Adipocyte (in vitro differentiated cells): Measurements from ENCODE around the gene SMIM12.

Experiments
- DNase-seq: peaks from one replicate; pipeline ENCODE4 v3.0.0-alpha.2; 2015; ENCODE audit warnings: low read depth
- H3K27me3 ChIP-seq: replicated peaks from 2 replicates; pipeline ENCODE4 v1.7.0; 2013; ENCODE audit warnings: mild to moderate bottlenecking, low read length, moderate library complexity; ENCODE audit not compliant: control insufficient read depth, insufficient read depth
- H3K36me3 ChIP-seq: 2 replicates; pipeline ENCODE4 v1.7.0; 2013; ENCODE audit warnings: low read length, mild to moderate bottlenecking, moderate library complexity; ENCODE audit not compliant: control insufficient read depth, insufficient read depth, severe bottlenecking
- H3K4me1 ChIP-seq: 2 replicates; pipeline ENCODE4 v1.7.0; 2013; ENCODE audit warnings: mild to moderate bottlenecking, low read length, moderate library complexity; ENCODE audit not compliant: control insufficient read depth, insufficient read depth
- H3K4me3 ChIP-seq: 2 replicates; pipeline ENCODE4 v1.7.0; 2013; ENCODE audit warnings: mild to moderate bottlenecking, low read length, moderate library complexity
- H3K9ac ChIP-seq: 2 replicates; pipeline ENCODE4 v1.7.0; 2013; ENCODE audit warnings: mild to moderate bottlenecking, low read length, moderate library complexity
- H3K9me3 ChIP-seq: 2 replicates; pipeline ENCODE4 v1.7.0; 2013; ENCODE audit warnings: mild to moderate bottlenecking, low read length, moderate library complexity; ENCODE audit not compliant: control insufficient read depth

The SMIM12 gene

DNA sequence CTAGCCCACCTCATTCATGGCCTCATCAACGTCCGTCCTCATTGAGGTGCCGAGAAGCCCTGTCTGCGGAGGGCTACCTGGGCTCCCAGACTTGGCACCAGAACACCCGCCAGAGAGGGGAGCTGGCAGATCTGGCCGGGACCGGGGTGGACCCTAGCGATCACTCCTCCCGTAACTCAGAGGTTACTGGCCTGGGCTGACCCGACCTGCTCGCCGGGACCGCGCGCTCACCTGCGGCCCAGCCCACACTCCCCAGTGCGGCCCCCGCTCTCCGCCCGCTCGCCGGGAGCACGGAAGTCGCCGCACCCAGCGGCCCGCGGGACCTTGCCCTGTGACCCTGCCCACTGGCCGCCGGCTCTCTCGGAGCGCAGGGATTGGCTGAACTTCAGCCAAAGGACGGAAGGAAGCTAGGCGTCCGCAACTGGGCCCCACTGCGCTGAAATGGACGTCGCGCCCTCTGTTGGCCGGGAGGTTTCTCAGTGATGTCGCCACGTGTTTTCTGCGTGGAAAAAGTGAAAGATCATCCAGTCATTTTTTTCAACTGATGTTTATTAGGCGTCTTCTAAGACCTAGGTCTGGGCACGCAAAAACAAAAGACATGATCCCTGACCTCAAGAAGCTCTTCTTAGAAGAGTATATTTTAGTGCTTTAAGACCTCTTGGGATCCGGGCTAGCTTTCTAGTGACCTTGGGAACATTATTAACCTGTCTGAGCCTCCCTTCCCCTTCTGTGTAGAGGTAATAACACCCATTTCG lies at the start of gene SMIM12:
Gene SMIM12, minus strand, starts transcription at position 304 of the 755 bp plus-strand sequence. CDS start 3,772 bp downstream, outside the sequence.
- Histone ChIP-seq H3K9me3 (no peaks in the 10 kb centered on the region), H3K4me1 (peaks cover 18% of the 10 kb centered on the region), H3K36me3 (peaks cover 13% of the 10 kb centered on the region), H3K27me3 (peaks cover 9% of the 10 kb centered on the region), H3K9ac (peak within 1 kb of the TSS; percentile 99), H3K4me3 (peak within 1 kb of the TSS; percentile 97)
- peak; percentile 98 for DNase-seq

DNA sequence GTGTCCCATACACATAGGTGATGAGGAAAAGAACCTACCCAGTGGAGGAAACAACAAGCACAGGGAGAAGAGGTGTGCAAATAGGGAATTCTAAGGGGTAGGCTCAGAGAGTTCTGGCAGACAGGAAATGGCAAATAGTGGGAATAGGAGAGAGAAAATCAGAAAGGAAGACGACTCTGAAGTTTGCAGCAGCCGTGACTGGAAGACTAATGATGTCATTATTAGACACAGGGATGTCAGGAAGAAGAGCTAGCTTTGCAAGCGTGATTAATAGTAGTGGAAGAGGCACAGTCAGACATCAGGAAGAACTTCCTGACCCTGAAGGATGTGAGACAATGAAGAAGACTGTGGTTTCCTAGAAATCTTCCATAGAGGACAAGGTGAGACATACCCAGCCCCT lies 48.8 kb upstream of the SMIM12 start:
- Histone ChIP-seq H3K4me1 (no peaks in the 10 kb centered on the region), H3K4me3 (no peak overlapping the region), H3K9me3 (no peaks in the 10 kb centered on the region), H3K9ac (no peak overlapping the region), H3K36me3 (no peaks in the 10 kb centered on the region), H3K27me3 (peaks cover 17% of the 10 kb centered on the region)
- DNase-seq = no peak

DNA sequence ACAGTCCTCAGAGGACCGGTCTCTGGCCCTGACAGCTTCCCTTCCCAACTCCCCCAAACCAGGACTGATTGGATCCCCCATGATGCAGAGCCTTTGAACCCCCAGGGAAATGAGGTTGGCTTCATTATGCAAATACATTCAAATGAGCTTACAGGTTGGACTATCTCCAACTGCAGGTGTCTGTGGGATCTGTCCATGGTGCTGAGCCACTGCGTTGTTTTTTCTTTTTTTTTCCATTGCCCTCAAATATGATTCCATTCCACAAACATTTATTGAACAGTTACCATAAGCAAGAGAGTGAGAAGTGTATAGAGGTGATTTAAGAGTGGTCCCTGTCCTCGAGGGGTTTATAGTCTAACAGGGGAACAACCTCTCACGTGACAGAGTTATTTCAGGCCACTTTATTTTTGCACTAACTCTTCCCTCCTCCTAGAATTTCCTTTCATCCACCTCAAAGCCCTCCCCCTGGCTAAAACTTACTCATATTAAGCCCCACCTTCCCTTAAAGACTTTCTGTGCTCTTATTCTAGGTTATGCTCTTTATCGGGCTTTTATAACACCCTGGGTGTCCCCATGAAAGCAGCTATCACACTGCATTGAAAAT lies 48.0 kb upstream of the SMIM12 start:
- Histone ChIP-seq H3K9me3 (no peaks in the 10 kb centered on the region), H3K4me1 (no peaks in the 10 kb centered on the region), H3K36me3 (no peaks in the 10 kb centered on the region), H3K4me3 (no peak overlapping the region), H3K9ac (no peak overlapping the region), H3K27me3 (peaks cover 20% of the 10 kb centered on the region)
- DNase-seq = no peak

DNA sequence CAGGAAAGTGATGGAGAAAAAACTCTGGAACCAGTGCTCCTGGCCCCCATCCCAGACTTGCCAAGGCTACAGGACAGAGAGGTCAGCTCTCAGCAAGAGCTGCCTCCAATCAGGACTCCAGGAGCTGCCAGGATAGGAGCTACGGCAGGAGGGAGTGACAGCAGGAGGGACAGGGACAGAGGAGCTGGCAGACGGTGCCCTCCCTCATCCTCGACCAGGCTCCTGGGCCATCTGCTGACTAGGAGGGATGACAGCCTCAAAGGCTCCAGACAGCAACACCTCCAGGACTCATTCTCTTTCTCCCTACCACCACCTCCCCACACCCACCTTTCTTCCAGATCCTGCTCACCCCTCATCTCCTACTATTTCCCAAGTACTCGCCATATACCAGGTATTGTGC lies 47.2 kb upstream of the SMIM12 start:
- Histone ChIP-seq H3K9ac (no peak overlapping the region), H3K4me3 (no peak overlapping the region), H3K27me3 (peaks cover 21% of the 10 kb centered on the region), H3K9me3 (no peaks in the 10 kb centered on the region), H3K4me1 (no peaks in the 10 kb centered on the region), H3K36me3 (no peaks in the 10 kb centered on the region)
- no peak for DNase-seq

GRCh38 chr1:34906222-34906621 lies 46.7 kb upstream of the SMIM12 start:
- Histone ChIP-seq H3K27me3 (peaks cover 27% of the 10 kb centered on the region), H3K9ac (no peak overlapping the region), H3K9me3 (peaks cover 2% of the 10 kb centered on the region), H3K4me3 (no peak overlapping the region), H3K4me1 (no peaks in the 10 kb centered on the region), H3K36me3 (no peaks in the 10 kb centered on the region)
- no peak for DNase-seq

GRCh38 chr1:34905098-34905459 lies 45.5 kb upstream of the SMIM12 start:
- H3K4me1 ChIP-seq = no peaks in the 10 kb centered on the region
- H3K9ac ChIP-seq = no peak overlapping the region
- H3K27me3 ChIP-seq = peaks cover 37% of the 10 kb centered on the region
- peaks cover 3% of the 10 kb centered on the region for H3K9me3 ChIP-seq
- no peaks in the 10 kb centered on the region for H3K36me3 ChIP-seq
- H3K4me3 ChIP-seq = no peak overlapping the region
- DNase-seq = no peak

GRCh38 chr1:34904236-34905097 lies 44.9 kb upstream of the SMIM12 start:
- Histone ChIP-seq H3K9ac (no peak overlapping the region), H3K9me3 (peaks cover 3% of the 10 kb centered on the region), H3K4me3 (no peak overlapping the region), H3K27me3 (peaks cover 41% of the 10 kb centered on the region), H3K36me3 (no peaks in the 10 kb centered on the region), H3K4me1 (no peaks in the 10 kb centered on the region)
- no peak for DNase-seq

GRCh38 chr1:34901919-34902318 lies 42.4 kb upstream of the SMIM12 start:
- Histone ChIP-seq H3K4me3 (no peak overlapping the region), H3K36me3 (no peaks in the 10 kb centered on the region), H3K27me3 (peaks cover 41% of the 10 kb centered on the region), H3K9ac (no peak overlapping the region), H3K4me1 (no peaks in the 10 kb centered on the region), H3K9me3 (peaks cover 3% of the 10 kb centered on the region)
- no peak for DNase-seq

- DNase-seq = no peak
- no peaks in the 10 kb centered on the region for H3K4me1 ChIP-seq
- H3K9ac ChIP-seq = no peak overlapping the region
- H3K9me3 ChIP-seq = peaks cover 3% of the 10 kb centered on the region
- H3K27me3 ChIP-seq = peaks cover 41% of the 10 kb centered on the region
- H3K4me3 ChIP-seq = no peak overlapping the region
- H3K36me3 ChIP-seq = no peaks in the 10 kb centered on the region
Measured at GRCh38 chr1:34900775-34901502, 41.4 kb upstream of the SMIM12 start.

DNA sequence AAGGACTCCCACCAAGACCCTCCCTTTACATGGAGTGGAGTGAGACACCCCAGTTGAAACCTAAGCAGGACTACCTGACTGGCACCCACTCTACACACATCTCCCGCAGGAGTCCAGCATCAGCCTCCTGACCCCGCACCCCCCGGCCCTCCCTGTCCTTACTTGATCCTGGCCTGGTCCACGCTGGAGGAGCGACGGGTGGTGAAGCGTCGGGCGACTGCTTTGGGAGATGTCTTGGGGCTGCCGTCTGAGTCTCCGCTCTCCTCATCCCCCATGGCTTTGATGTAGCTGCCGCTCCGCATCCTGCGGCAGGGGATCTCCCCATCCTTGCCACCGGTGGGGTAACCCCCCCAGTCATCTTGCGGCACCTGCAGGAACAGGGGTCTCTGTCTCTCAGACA lies 40.4 kb upstream of the SMIM12 start:
- no peak overlapping the region for H3K4me3 ChIP-seq
- no peak for DNase-seq

DNA sequence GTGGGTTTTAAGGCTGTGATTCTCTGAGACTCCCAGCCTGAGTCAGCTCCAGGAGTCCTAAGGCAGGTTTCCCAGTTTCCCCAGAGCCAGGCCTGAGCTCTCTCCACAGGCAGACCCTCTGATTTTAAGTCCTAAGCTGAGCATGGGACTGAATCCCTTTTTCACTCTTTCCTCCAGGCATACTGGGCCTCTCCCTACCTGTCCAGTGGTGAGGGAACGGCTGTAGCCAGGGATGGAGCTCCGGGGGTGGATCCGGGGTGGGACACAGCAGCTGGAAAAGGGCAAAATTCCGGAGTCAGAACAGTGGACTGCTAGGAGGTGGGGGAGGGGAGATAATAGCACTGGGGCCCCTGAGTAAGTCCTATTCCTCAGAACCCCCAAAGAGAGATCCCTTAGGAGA lies 39.9 kb upstream of the SMIM12 start:
- Histone ChIP-seq H3K4me3 (no peak overlapping the region), H3K9me3 (peaks cover 3% of the 10 kb centered on the region), H3K27me3 (peaks cover 41% of the 10 kb centered on the region), H3K4me1 (no peaks in the 10 kb centered on the region), H3K9ac (no peak overlapping the region), H3K36me3 (no peaks in the 10 kb centered on the region)
- DNase-seq = no peak

More for the DNA sequence above, 40.4 kb upstream of the SMIM12 start:
- no peaks in the 10 kb centered on the region for H3K4me1 ChIP-seq
- H3K9me3 ChIP-seq = peaks cover 3% of the 10 kb centered on the region
- H3K27me3 ChIP-seq = peaks cover 41% of the 10 kb centered on the region
- no peaks in the 10 kb centered on the region for H3K36me3 ChIP-seq
- no peak overlapping the region for H3K9ac ChIP-seq
